Mucosa of stomach (tissue), 1 donor: ENCODE data around the gene VWA8.

ENCODE experiments used
- H3K27me3 ChIP-seq: one replicate; pipeline ENCODE4 v1.7.0; 2013; ENCODE audit warnings: mild to moderate bottlenecking, low read length; ENCODE audit not compliant: control insufficient read depth, insufficient read depth
- H3K36me3 ChIP-seq: one replicate; pipeline ENCODE4 v1.7.0; 2013; ENCODE audit warnings: low read length; ENCODE audit not compliant: control insufficient read depth, insufficient read depth
- H3K4me1 ChIP-seq: one replicate; pipeline ENCODE4 v1.7.0; 2013; ENCODE audit warnings: mild to moderate bottlenecking, low read length; ENCODE audit not compliant: control insufficient read depth, insufficient read depth
- H3K4me3 ChIP-seq: one replicate; pipeline ENCODE4 v1.7.0; 2013; ENCODE audit warnings: low read length
- H3K9ac ChIP-seq: one replicate; pipeline ENCODE4 v1.7.0; 2013; ENCODE audit warnings: mild to moderate bottlenecking, low read length, moderate library complexity
- H3K9me3 ChIP-seq: one replicate; pipeline ENCODE4 v1.7.0; 2013; ENCODE audit warnings: mild to moderate bottlenecking, low read length, moderate library complexity; ENCODE audit not compliant: control insufficient read depth
- donor health status: Pancreatic carcinoma.

Gene VWA8

GRCh38 chr13:41691274-41691673 is 269.6 kb downstream of the VWA8 start:
- Histone ChIP-seq H3K9me3 (no peaks in the 10 kb centered on the region), H3K36me3 (no peaks in the 10 kb centered on the region), H3K27me3 (no peaks in the 10 kb centered on the region), H3K9ac (no peak overlapping the region), H3K4me3 (no peak overlapping the region), H3K4me1 (no peaks in the 10 kb centered on the region)

- Histone ChIP-seq H3K4me3 (no peak overlapping the region), H3K36me3 (no peaks in the 10 kb centered on the region), H3K27me3 (no peaks in the 10 kb centered on the region), H3K9ac (no peak overlapping the region), H3K9me3 (no peaks in the 10 kb centered on the region), H3K4me1 (no peaks in the 10 kb centered on the region)
These were observed 278.1 kb downstream of the VWA8 start for GRCh38 chr13:41682766-41683165.

- no peak overlapping the region for H3K9ac ChIP-seq
- no peaks in the 10 kb centered on the region for H3K9me3 ChIP-seq
- H3K4me1 ChIP-seq: no peaks in the 10 kb centered on the region
- H3K4me3 ChIP-seq: no peak overlapping the region
- H3K27me3 ChIP-seq: no peaks in the 10 kb centered on the region
- H3K36me3 ChIP-seq: no peaks in the 10 kb centered on the region
These were observed 278.9 kb downstream of the VWA8 start for GRCh38 chr13:41682001-41682400.

- Histone ChIP-seq H3K27me3 (no peaks in the 10 kb centered on the region), H3K36me3 (no peaks in the 10 kb centered on the region), H3K9ac (no peak overlapping the region), H3K4me3 (no peak overlapping the region), H3K4me1 (no peaks in the 10 kb centered on the region), H3K9me3 (no peaks in the 10 kb centered on the region)
These were observed 279.3 kb downstream of the VWA8 start for GRCh38 chr13:41681587-41681986.

GRCh38 chr13:41680900-41681299 is 280.0 kb downstream of the VWA8 start:
- no peaks in the 10 kb centered on the region for H3K4me1 ChIP-seq
- H3K27me3 ChIP-seq: no peaks in the 10 kb centered on the region
- no peak overlapping the region for H3K9ac ChIP-seq
- H3K4me3 ChIP-seq: no peak overlapping the region
- no peaks in the 10 kb centered on the region for H3K9me3 ChIP-seq
- H3K36me3 ChIP-seq: no peaks in the 10 kb centered on the region

- H3K36me3 ChIP-seq: no peaks in the 10 kb centered on the region
- H3K9ac ChIP-seq: no peak overlapping the region
- no peak overlapping the region for H3K4me3 ChIP-seq
- H3K9me3 ChIP-seq: no peaks in the 10 kb centered on the region
- H3K4me1 ChIP-seq: no peaks in the 10 kb centered on the region
- H3K27me3 ChIP-seq: no peaks in the 10 kb centered on the region
These were observed 282.1 kb downstream of the VWA8 start for GRCh38 chr13:41678848-41679247.

- Histone ChIP-seq H3K4me3 (no peak overlapping the region), H3K27me3 (no peaks in the 10 kb centered on the region), H3K36me3 (no peaks in the 10 kb centered on the region), H3K9me3 (no peaks in the 10 kb centered on the region), H3K9ac (no peak overlapping the region), H3K4me1 (no peaks in the 10 kb centered on the region)
These were observed 282.7 kb downstream of the VWA8 start for GRCh38 chr13:41678249-41678648.

GRCh38 chr13:41675306-41675705 is 285.6 kb downstream of the VWA8 start:
- no peak overlapping the region for H3K9ac ChIP-seq
- H3K4me3 ChIP-seq: no peak overlapping the region
- H3K9me3 ChIP-seq: no peaks in the 10 kb centered on the region
- no peaks in the 10 kb centered on the region for H3K36me3 ChIP-seq
- H3K4me1 ChIP-seq: no peaks in the 10 kb centered on the region
- H3K27me3 ChIP-seq: no peaks in the 10 kb centered on the region

- Histone ChIP-seq H3K36me3 (no peaks in the 10 kb centered on the region), H3K4me1 (no peaks in the 10 kb centered on the region), H3K27me3 (no peaks in the 10 kb centered on the region), H3K9me3 (no peaks in the 10 kb centered on the region), H3K9ac (no peak overlapping the region), H3K4me3 (no peak overlapping the region)
These were observed 286.7 kb downstream of the VWA8 start for GRCh38 chr13:41674246-41674645.

- no peaks in the 10 kb centered on the region for H3K27me3 ChIP-seq
- no peaks in the 10 kb centered on the region for H3K9me3 ChIP-seq
- H3K4me3 ChIP-seq: no peak overlapping the region
- H3K4me1 ChIP-seq: no peaks in the 10 kb centered on the region
- no peak overlapping the region for H3K9ac ChIP-seq
- no peaks in the 10 kb centered on the region for H3K36me3 ChIP-seq
These were observed 287.3 kb downstream of the VWA8 start for GRCh38 chr13:41673640-41674039.

- Histone ChIP-seq H3K4me1 (no peaks in the 10 kb centered on the region), H3K9ac (no peak overlapping the region), H3K36me3 (no peaks in the 10 kb centered on the region), H3K4me3 (no peak overlapping the region), H3K9me3 (no peaks in the 10 kb centered on the region), H3K27me3 (no peaks in the 10 kb centered on the region)
These were observed 290.0 kb downstream of the VWA8 start for GRCh38 chr13:41670873-41671443.

- H3K9me3 ChIP-seq: no peaks in the 10 kb centered on the region
- no peaks in the 10 kb centered on the region for H3K4me1 ChIP-seq
- H3K36me3 ChIP-seq: no peaks in the 10 kb centered on the region
- H3K9ac ChIP-seq: no peak overlapping the region
- H3K27me3 ChIP-seq: no peaks in the 10 kb centered on the region
- H3K4me3 ChIP-seq: no peak overlapping the region
These were observed 292.7 kb downstream of the VWA8 start for GRCh38 chr13:41668130-41668757.

- Histone ChIP-seq H3K36me3 (no peaks in the 10 kb centered on the region), H3K9ac (no peak overlapping the region), H3K27me3 (no peaks in the 10 kb centered on the region), H3K4me1 (no peaks in the 10 kb centered on the region), H3K9me3 (no peaks in the 10 kb centered on the region), H3K4me3 (no peak overlapping the region)
These were observed 294.3 kb downstream of the VWA8 start for GRCh38 chr13:41666644-41667043.
